LHCN-M2 (cell line): ENCODE data around the gene ZIC1. TPM values are rescaled to one million over a fixed set of nuclear protein-coding genes. Genes with fewer than 3 reads are reported as not detected.
A peak's percentile ranks its signal among the peaks of the same experiment; 100 is the strongest.

ENCODE experiments used
- DNase-seq: peaks from one replicate; pipeline ENCODE4 v3.0.0-alpha.2; 2012; ENCODE audit warnings: low read depth
- total RNA-seq: library from RNA; depleted of rRNA; stranded (reverse); fragments of >200 nt; gene quantifications from 2 replicates; pipeline ENCODE4 v1.2.3, GENCODE V29; 2014; rRNA removed

The ZIC1 gene
- total RNA-seq, 1 experiment from 2014 or later, result 29.3 TPM

DNA sequence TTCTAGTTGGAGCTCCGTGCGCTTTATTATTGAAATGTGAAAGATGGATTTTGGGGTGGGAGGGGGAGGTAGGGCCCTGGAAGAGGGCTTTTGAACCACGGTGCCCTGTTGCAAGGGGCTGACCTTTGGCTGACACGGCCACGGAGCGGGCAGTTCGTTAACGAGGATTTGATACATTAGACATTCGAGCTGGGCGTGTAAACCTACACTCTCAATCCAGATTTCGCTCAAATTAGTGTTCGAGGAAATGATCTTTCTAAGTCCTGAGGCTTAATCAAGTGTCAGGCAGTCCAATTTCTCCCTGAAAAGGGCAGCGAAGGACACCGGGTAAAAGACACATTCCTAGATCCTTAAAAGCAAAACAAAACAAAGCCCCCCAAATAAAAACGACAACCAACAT is 13.0 kb downstream of the ZIC1 start:
- no peak for DNase-seq

DNA sequence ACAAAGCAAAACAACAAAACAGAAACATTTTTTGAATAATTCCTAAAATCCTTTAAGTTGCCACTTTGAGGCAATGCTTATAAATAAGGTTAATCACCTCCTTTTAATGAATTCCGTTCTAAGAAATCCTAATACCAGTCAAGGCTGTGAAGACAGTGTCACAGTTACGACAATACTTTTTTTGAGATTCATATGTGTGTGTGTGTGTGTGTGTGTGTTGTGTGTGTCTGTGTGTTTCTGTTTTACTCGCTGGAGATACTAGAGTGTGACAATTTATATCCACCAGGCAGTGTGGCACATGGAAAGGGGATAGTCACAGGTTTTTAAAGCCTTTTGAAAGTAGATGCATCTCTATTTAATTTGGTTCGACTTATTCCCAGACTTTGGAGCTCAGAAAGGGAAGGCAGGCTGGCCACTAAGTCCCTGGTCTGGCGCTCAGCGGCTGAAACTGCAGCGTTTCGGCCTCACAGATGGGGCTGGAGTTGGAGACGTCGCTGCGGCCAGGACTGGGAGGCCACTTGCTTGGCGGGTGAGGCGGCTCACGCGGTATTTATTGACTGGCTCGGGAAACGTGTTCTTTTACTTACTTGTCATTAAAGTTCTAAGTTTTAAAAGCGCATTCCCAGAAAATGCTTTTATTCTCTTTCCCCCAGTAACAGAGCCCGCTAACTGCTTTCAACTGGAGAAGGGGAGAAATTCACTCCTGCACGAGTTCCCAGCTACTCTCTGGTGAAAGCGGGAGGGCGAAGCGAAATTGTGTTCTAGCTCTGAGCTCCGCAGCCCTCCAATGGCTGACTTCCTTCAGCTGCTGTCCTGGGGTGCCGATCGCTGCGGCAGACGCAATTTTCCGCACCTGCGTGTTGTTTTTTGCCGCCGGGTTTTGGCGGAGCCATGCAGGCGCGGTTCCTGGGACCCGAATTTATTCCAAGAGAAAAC is 13.7 kb downstream of the ZIC1 start:
- DNase-seq, result no peak

DNA sequence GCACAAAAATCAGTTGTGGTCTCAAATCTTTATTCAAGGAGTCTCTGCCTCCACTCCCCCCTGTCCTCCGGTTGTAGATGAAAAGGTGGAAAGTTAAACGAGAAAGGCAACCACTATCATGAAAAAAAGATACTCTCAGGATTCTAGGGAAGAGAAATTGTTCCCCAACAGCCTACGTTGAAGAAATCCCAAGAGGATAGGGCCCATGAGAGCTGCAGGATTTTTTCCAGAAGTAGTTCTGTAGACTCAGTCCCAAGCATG is 14.3 kb downstream of the ZIC1 start:
- DNase-seq, result no peak

DNA sequence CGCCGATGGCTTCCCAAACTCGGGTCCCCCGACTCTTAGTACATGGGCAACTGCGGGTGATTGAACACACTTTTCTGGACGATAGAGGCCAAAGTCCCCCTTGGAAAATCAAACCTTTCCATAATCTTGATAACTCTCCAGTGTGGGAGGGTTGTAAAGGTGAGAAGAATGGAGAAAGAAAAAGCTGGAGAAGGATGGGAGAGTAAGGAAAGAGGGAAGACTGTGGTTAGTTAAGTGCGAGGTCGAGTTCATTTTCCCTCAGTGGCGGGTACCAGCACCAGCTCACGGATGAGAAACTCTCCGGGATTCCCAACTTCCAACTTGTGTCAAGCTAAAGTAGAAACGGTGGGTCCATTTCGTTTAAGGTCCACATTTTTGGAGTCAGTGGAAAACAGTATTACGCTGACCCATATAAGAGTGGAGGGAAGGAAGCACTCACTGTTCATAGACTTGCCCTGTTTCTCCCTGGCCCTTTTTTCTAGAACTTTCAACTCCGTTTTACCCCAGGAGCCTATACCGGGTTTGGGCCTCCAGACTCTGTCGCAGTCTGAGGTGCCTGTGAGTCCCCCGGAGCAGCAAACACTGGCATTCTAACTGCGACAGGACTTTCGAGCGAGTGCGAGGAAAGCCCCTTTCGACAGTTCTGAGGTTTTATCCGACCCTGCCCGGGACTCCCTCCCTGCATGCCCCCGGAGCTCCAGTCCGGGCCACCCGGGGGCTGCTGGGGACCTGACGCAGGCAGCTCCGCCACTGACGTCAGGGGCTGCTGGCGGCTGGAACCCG is 14.8 kb downstream of the ZIC1 start:
- DNase-seq, result no peak

DNA sequence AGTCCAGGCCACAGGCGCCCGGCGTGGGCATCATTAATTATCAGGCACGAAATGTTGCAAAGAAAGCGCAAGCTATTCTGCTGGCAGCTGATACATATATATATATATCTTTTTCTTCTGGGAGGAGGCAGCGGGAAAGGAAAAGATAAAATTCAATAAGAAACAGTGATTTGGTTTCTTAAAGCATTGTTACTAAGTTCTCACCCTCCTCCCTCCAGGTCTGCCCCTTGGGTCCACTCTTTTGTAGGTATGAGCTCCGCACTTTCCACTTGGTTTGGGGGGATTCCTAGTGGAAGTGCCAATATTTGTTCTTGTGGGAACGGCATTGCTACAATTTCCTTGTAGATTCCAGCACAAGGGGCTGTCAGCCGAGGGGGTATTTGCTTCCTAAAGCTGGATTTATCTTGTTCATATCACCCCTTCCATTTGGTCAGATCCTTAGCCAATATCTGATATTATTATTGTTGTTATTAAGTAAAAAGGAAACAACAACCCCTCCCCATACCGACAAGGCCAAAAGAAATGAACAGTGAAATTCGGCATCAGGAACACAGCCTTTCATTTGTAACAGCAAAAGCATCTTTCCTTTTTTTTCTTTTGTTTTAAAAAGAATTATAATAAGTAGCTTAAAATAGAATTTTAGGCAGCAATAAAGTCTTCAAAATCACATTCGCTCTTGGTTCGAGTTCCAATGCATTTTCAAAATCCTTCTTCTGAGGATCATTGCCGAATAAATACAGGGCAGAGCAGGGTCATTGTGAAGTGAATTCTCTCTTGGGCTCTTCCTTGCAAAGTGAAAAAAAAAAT is 15.6 kb downstream of the ZIC1 start:
- DNase-seq, result no peak

DNA sequence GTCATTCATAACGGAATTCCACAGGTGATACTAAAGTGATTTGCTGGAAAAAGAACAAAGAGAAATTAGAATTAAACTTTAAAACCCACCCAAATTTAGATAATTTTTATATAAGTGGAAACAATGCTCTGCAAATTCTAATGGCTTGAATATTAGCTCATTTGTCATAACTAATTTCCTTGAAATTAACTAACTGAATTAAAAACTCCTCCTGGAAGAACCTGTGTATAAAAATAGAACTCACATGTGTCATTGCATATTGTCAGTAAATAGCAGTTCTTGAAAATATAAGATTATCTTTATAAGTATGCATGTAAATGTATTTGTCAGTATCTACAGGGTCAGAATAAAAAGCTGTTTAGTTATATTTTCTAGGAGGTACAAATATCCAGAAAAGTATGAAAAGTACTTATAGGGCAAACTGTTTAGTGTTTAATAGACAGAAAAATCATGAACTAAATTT is 16.3 kb downstream of the ZIC1 start:
- DNase-seq, result no peak

DNA sequence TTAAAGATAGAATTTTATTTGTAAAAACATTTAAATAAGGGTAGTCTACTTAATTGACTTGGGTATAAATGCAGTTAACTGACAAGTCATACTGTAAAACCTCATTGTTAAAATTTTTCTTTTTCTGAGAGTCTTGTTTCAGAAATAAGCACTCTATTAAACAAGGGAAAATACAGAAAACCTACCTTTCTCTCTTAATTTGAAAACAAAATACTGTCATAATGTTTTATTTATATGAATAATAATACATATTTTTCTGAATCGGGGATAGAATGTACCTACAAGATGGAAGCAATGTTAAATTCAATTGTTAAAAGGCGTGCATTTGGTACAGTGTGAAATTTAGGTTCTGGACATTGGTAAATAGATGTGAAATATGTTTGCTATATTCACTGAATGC is 17.8 kb downstream of the ZIC1 start:
- no peak for DNase-seq

DNA sequence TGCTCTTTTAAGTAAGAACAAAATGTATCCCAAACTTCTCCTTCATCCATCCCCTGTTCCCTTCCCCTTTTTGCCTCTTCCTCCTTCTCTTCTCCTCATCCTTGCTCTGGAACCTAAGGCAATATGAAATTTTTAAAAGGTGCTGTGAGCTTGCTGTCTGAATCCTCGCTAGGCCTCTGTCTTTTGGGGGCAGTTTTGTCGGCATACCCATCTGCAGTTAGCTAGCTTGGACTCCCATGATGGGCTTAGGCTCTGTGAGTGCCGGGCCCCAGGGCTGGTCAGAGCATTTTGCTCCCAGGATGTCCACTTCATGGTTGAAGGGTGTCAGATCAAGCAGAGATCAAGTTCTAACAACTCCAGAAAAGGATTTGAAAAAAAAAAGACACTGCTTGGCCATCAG is 18.6 kb downstream of the ZIC1 start:
- no peak for DNase-seq

DNA sequence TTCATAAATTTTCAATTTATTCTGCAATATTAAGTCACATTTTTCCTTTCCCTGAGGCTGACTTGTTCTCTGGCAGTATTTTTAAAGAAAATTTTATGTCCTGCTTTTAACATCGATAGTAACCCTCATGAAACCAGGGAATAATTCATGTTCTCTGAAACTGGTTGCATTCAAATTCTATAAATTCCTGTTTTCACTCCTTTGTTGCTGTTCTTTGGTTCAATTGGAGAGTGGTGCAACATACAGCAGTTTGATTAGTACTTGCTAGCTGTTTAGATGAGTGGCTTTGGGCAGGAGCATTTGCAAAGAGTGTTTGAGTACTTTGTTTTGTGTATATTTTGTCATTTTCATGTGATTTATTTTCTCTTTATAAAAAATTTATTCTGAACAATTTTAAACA is 19.2 kb downstream of the ZIC1 start:
- DNase-seq, result no peak

DNA sequence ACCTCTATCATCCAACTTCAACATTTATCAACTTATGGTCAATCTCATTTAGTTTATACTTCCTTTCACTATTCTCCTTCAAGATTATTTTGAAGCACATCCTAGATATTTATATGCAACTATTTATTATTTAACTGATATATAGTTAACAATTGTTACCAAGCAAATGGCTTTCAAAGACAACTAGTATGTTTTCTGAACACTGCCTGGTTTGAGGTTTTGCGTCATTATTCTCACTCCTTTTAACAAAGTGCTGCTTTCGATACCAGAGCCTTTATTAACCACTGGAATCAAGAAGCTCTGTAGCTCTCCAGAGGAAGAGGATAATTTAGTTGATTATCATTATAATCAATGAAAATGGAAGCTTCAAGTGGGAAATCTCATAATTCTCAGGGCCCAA is 19.6 kb downstream of the ZIC1 start:
- no peak for DNase-seq

DNA sequence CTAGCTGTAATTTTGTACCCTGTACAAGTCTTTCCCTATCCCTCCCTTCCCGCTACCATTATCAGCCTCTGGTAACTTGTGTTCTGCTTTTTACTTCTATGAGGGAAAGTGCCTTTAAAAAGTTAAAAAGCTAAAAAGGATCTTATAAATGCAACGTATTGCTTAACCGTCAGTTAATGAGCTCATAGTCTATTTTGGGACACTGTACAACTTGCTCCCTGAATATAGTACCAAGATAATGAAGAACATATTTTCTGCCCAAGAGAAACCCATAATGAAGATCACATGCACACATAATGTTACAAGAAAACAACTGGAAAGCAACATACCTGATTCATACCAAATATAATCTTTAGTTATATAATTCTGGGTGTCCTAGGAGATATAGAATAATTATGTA is 22.6 kb downstream of the ZIC1 start:
- peak; percentile 19 for DNase-seq

DNA sequence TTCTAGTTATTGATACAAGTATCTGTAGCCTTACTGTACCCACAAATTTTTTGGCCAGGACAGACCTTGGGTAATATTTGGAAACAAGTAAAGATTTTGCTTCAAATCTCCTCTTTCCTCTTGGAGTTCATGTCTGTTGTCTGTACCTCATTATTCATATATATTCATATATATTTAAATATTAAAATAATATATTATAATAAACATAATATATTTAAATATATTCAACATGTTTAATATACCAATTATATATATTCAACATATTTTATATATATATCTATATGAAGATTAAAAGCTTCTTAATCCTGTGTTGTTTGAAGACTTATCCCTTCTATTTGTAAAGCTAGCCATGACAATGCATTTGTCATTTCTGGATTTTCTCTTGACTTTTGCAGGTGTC is 38.1 kb downstream of the ZIC1 start:
- DNase-seq, result no peak

DNA sequence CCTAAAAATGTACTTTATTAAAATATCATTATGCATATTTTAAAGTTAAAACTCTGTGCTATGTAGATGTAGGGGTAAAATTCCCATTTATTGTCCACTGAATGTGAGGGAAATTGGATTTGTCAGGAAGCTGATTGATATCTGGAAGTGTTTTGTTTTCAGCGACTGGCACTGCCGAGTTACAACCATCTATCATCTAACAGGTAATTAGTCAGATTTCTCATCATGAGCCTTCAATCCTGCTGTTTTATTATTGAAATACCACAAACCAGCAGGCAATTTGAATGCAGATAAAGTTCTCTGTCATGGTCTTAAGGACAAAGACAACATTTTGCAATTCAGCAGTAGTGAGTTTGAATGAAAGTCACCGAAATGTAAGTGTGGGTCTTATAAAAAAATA is 40.5 kb downstream of the ZIC1 start:
- DNase-seq, result no peak

DNA sequence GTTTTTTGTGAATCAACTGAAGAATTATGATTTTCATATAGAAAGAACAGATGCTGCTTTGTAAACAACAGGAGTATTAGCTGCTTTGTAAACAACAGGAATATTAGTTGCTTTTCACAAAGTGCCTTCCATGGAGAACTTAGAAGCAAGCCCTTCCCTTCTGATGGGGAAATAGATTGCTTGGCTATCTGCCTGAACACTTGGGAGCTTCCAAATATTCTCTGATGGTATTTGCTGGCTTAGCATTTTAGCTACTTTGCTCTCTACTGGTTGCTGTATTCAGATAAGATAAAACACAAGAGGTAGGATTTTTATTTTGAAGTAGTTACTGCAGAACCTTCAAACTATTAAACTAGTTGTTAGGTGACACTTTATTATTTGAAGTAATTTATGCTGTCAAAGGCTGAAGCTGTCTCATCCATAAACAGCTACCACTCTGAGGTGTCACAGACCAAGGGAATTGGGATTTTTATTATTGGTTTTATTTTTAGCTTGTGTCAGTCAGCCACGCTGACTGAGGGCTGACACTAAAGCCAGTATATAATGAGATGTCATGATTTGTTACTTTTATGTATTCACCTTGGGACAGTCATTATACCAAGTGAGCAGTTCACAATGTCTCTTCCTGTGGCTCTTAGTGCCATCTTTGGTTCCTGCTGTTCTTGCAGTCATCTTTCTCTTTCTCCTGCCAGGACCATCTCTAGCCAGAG is 50.0 kb downstream of the ZIC1 start:
- no peak for DNase-seq

DNA sequence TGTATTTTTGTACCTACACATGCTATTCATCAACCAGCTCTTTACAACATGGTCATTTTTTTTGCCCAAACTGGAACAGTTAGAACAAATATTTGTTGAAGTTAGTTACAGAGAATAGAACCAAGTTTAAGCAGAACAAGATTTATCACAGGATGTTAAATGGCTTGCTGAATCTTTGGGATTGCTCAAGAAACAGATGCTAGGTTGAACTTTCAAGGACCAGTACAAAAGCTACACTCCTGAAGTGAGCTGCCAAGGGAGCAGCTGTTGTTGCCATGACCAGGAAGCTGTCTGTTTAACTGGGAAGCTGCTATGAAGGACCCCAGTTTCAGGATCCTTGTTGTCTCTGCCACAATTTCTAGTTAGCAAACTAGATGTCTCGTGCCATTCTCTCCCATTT is 53.7 kb downstream of the ZIC1 start:
- peak; percentile 70 for DNase-seq

Other genes starting within 250 kb of the ZIC1 start
- gene ZIC4, start 2.8 kb upstream of the ZIC1 start, total RNA-seq, result 1.1 and 3.4 TPM in 2 replicates